Nephron progenitor cell (in vitro differentiated cells): Measurements from ENCODE around the gene NUP210.

ENCODE experiments used
- DNase-seq: peaks from one replicate; pipeline ENCODE4 v3.0.0; 2021
- H3K27ac Mint-ChIP-seq: 2 replicates; pipeline ENCODE4 v1.8.0; 2021; ENCODE audit warnings: mild to moderate bottlenecking, moderate library complexity, mixed read lengths
- H3K27me3 Mint-ChIP-seq: 2 replicates; pipeline ENCODE4 v1.8.0; 2021; ENCODE audit warnings: mild to moderate bottlenecking, low read depth, mixed read lengths; ENCODE audit not compliant: poor library complexity
- H3K36me3 Mint-ChIP-seq: 2 replicates; pipeline ENCODE4 v1.8.0; 2021; ENCODE audit warnings: low read depth, mixed read lengths
- H3K4me1 Mint-ChIP-seq: 2 replicates; pipeline ENCODE4 v1.8.0; 2021; ENCODE audit warnings: mixed read lengths
- H3K4me3 Mint-ChIP-seq: 2 replicates; pipeline ENCODE4 v1.8.0; 2021; ENCODE audit warnings: mild to moderate bottlenecking, moderate library complexity, mixed read lengths
- H3K9me3 Mint-ChIP-seq: 2 replicates; pipeline ENCODE4 v1.8.0; 2021; ENCODE audit warnings: mild to moderate bottlenecking, moderate library complexity, mixed read lengths
- CTCF ChIP-seq: fragments of 200-600 bp; sonication (generic); IDR thresholded peaks from 2 replicates; pipeline ENCODE4 v1.5.0; 2021; ENCODE audit warnings: antibody characterized with exemption

Gene NUP210

GRCh38 chr3:13294442-13295351 lies 125.4 kb downstream of the NUP210 start:
- Mint-ChIP-seq H3K27me3 (peaks cover 12% of the 10 kb centered on the region), H3K27ac (no peak overlapping the region)
- TF ChIP-seq CTCF, result no peak

GRCh38 chr3:13292375-13292774 lies 127.7 kb downstream of the NUP210 start:
- DNase-seq, result no peak
- peaks cover 27% of the 10 kb centered on the region for H3K27me3 Mint-ChIP-seq
- TF ChIP-seq CTCF, result no peak
- no peak overlapping the region for H3K27ac Mint-ChIP-seq
- H3K4me1 Mint-ChIP-seq, result peaks cover 30% of the 10 kb centered on the region
- no peak overlapping the region for H3K4me3 Mint-ChIP-seq
- peaks cover under 1% of the 10 kb centered on the region for H3K36me3 Mint-ChIP-seq
- H3K9me3 Mint-ChIP-seq, result peaks cover 8% of the 10 kb centered on the region

More at GRCh38 chr3:13294442-13295351, 125.4 kb downstream of the NUP210 start:
- peaks cover 46% of the 10 kb centered on the region for H3K4me1 Mint-ChIP-seq
- no peak overlapping the region for H3K4me3 Mint-ChIP-seq
- H3K9me3 Mint-ChIP-seq, result no peaks in the 10 kb centered on the region
- no peaks in the 10 kb centered on the region for H3K36me3 Mint-ChIP-seq
- no peak for DNase-seq

GRCh38 chr3:13290941-13291340 lies 129.2 kb downstream of the NUP210 start:
- TF ChIP-seq CTCF, result no peak
- H3K4me3 Mint-ChIP-seq, result no peak overlapping the region
- H3K4me1 Mint-ChIP-seq, result peaks cover 18% of the 10 kb centered on the region
- H3K9me3 Mint-ChIP-seq, result peaks cover 22% of the 10 kb centered on the region
- H3K27ac Mint-ChIP-seq, result no peak overlapping the region
- peaks cover 10% of the 10 kb centered on the region for H3K36me3 Mint-ChIP-seq
- peaks cover 26% of the 10 kb centered on the region for H3K27me3 Mint-ChIP-seq
- no peak for DNase-seq

GRCh38 chr3:13289771-13290285 lies 130.3 kb downstream of the NUP210 start:
- Mint-ChIP-seq H3K9me3 (peaks cover 28% of the 10 kb centered on the region), H3K4me1 (peaks cover 18% of the 10 kb centered on the region), H3K27ac (no peak overlapping the region), H3K36me3 (peaks cover 10% of the 10 kb centered on the region), H3K4me3 (no peak overlapping the region), H3K27me3 (peaks cover 33% of the 10 kb centered on the region)
- DNase-seq, result no peak
- TF ChIP-seq CTCF, result no peak

GRCh38 chr3:13288732-13289718 lies 131.1 kb downstream of the NUP210 start:
- peaks cover 15% of the 10 kb centered on the region for H3K4me1 Mint-ChIP-seq
- H3K36me3 Mint-ChIP-seq, result peaks cover 10% of the 10 kb centered on the region
- no peak overlapping the region for H3K27ac Mint-ChIP-seq
- H3K9me3 Mint-ChIP-seq, result peaks cover 36% of the 10 kb centered on the region
- H3K4me3 Mint-ChIP-seq, result no peak overlapping the region
- TF ChIP-seq CTCF, result no peak
- H3K27me3 Mint-ChIP-seq, result peaks cover 38% of the 10 kb centered on the region
- no peak for DNase-seq
